ENCODE data around the gene ESRRA. TPM values are rescaled to one million over a fixed set of nuclear protein-coding genes. Genes with fewer than 3 reads are reported as not detected.

The ESRRA gene
- total and polyA plus RNA-seq, 9 of the 15 experiments (the other 6 are each of a cell fraction or from before 2014, with no cell fraction given): 0.27 to 89.7 (median 23.7) TPM

DNA sequence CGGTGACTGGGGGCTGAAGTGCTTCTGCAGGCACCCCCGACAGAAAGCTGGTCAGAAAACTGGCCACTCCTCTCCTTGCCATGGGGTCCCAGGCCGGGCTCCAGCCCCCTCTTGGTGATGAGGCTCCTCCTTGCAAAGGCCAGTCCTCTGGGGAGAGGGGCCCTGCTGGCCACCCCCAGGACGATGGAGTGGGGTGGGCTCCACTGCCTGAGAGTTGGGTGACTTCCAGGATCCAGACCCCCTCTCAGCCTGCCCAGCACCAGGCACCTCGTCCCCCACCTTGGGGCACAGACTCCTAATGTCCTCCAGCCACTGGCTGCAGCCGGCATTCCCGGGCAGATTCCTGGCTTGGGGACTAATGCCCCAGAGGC, 53.2 kb downstream of the ESRRA start:
- H3K4me1 ChIP-seq (replicated peaks in 1 of 2; ENCODE audit: control insufficient read depth in 2 of 2, insufficient read depth in 2 of 2, low read length in 2 of 2): peaks cover 34 to 68% of the 10 kb centered on the region in 2 experiments
- no peak for TF ChIP-seq RAD21 (CRISPR knock-in tag; conservative IDR thresholded peaks at IDR 0.05 in 1 of 2, IDR thresholded peaks at IDR 0.05 in 1 of 2)
- no peak for TF ChIP-seq ZNF785 (CRISPR knock-in tag; IDR thresholded peaks at IDR 0.05)
- TF ChIP-seq, protein P1, sequence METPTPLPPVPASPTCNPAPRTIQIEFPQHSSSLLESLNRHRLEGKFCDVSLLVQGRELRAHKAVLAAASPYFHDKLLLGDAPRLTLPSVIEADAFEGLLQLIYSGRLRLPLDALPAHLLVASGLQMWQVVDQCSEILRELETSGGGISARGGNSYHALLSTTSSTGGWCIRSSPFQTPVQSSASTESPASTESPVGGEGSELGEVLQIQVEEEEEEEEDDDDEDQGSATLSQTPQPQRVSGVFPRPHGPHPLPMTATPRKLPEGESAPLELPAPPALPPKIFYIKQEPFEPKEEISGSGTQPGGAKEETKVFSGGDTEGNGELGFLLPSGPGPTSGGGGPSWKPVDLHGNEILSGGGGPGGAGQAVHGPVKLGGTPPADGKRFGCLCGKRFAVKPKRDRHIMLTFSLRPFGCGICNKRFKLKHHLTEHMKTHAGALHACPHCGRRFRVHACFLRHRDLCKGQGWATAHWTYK (CRISPR knock-in tag; IDR thresholded peaks at IDR 0.05): 0 out of 2 replicates have a peak, but pooled peaks have one; percentile 5
- 0 out of 2 replicates have a peak, but pooled peaks have one; percentile 20 for TF ChIP-seq SMARCE1 (IDR thresholded peaks at IDR 0.05)
- TF ChIP-seq SRSF9 (IDR thresholded peaks at IDR 0.05; ENCODE audit: borderline replicate concordance, low read depth, low read length): no peak
- no peak for TF ChIP-seq FIP1L1 (IDR thresholded peaks at IDR 0.05; ENCODE audit: low read depth, low read length, poor library complexity, severe bottlenecking)
- TF ChIP-seq, protein P2, sequence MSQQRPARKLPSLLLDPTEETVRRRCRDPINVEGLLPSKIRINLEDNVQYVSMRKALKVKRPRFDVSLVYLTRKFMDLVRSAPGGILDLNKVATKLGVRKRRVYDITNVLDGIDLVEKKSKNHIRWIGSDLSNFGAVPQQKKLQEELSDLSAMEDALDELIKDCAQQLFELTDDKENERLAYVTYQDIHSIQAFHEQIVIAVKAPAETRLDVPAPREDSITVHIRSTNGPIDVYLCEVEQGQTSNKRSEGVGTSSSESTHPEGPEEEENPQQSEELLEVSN (IDR thresholded peaks at IDR 0.05; ENCODE audit: borderline replicate concordance in 1 of 2, extremely low read depth in 1 of 2, insufficient read depth in 1 of 2, insufficient read length in 1 of 2, low read depth in 1 of 2, low read length in 1 of 2, poor library complexity in 1 of 2, severe bottlenecking in 1 of 2): peak in 1 of 2 experiments; percentile 1
- TF ChIP-seq, protein P3, sequence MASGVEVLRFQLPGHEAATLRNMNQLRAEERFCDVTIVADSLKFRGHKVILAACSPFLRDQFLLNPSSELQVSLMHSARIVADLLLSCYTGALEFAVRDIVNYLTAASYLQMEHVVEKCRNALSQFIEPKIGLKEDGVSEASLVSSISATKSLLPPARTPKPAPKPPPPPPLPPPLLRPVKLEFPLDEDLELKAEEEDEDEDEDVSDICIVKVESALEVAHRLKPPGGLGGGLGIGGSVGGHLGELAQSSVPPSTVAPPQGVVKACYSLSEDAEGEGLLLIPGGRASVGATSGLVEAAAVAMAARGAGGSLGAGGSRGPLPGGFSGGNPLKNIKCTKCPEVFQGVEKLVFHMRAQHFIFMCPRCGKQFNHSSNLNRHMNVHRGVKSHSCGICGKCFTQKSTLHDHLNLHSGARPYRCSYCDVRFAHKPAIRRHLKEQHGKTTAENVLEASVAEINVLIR (CRISPR knock-in tag; IDR thresholded peaks at IDR 0.05): no peak
- TF ChIP-seq MYC (IDR thresholded peaks at IDR 0.05; ENCODE audit: low read depth, low read length): no peak
- TF ChIP-seq MYC (CRISPR knock-in tag; IDR thresholded peaks at IDR 0.05; ENCODE audit: borderline replicate concordance, low read depth): peak; percentile 61; the same call in 1 of the 2 replicates
- TF ChIP-seq LCOR (CRISPR knock-in tag; IDR thresholded peaks at IDR 0.05): 0 out of 2 replicates have a peak, but pooled peaks have one; percentile 29
- TF ChIP-seq, protein P4, sequence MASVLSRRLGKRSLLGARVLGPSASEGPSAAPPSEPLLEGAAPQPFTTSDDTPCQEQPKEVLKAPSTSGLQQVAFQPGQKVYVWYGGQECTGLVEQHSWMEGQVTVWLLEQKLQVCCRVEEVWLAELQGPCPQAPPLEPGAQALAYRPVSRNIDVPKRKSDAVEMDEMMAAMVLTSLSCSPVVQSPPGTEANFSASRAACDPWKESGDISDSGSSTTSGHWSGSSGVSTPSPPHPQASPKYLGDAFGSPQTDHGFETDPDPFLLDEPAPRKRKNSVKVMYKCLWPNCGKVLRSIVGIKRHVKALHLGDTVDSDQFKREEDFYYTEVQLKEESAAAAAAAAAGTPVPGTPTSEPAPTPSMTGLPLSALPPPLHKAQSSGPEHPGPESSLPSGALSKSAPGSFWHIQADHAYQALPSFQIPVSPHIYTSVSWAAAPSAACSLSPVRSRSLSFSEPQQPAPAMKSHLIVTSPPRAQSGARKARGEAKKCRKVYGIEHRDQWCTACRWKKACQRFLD (CRISPR knock-in tag; IDR thresholded peaks at IDR 0.05): peak; percentile 84; the same call in 1 of the 2 replicates
- TF ChIP-seq NFRKB (IDR thresholded peaks at IDR 0.05; ENCODE audit: low read depth): peak; percentile 45; the same call in 1 of the 2 replicates
- TF ChIP-seq KAT7 (CRISPR knock-in tag; IDR thresholded peaks at IDR 0.05; ENCODE audit: borderline replicate concordance): peak; percentile 51; the same call in 1 of the 2 replicates
- TF ChIP-seq KLF13 (tag; IDR thresholded peaks at IDR 0.05; ENCODE audit: borderline replicate concordance, low read depth): 0 out of 2 replicates have a peak, but pooled peaks have one; percentile 6

More for the DNA sequence above, 53.2 kb downstream of the ESRRA start:
- in situ Hi-C loops (cut with MboI) (loop anchor here (5.0 kb wide), 1 partner anchor 299 kb away; no protein-coding TSS in a partner anchor), intact Hi-C loops (cut with micrococcal nuclease) (loop anchor here (5.0 kb wide), 7 partner anchors 49 to 289 kb away; partner anchors contain the start of genes FERMT3 and STIP1)
- peak overlapping the region; percentile 91 for H3K27ac ChIP-seq (ENCODE audit: extremely low read depth, low read depth, low read length)
- peaks cover 24% of the 10 kb centered on the region for H3K79me2 ChIP-seq (ENCODE audit: control insufficient read depth, insufficient read depth, low read length)
- DNase-seq (ENCODE audit: extremely low read depth in 1 of 4, low spot score in 3 of 4) (no peak), ATAC-seq (peak; percentile 2), FAIRE-seq (no peak)
- H3K9ac ChIP-seq (ENCODE audit: insufficient read depth in 1 of 2, low read depth in 2 of 2, low read length in 2 of 2): peak overlapping the region; percentile 88 to 97
- H3K36me3 ChIP-seq (ENCODE audit: control insufficient read depth, insufficient read depth, low read length): peaks cover 38% of the 10 kb centered on the region; the same call in 2 of the 3 replicates
- ChIA-PET CTCF (ENCODE audit: low intra/inter-chr PET ratio) (no interaction called here), POLR2A (interaction anchor here (0.5 to 1.3 kb wide), 3 partner anchors 9 to 518 kb away, joined by 4 to 5 read pairs (median 4); no protein-coding TSS in a partner anchor)
- peak overlapping the region; percentile 81 for H3K4me3 ChIP-seq
- TSS peak; percentile 89 for BruUV-seq (replicated peaks)
- H4K20me1 ChIP-seq (replicated peaks; ENCODE audit: control insufficient read depth, insufficient read depth, low read length): no peaks in the 10 kb centered on the region
- 7% methylated on average over 7 of the region's 7 CpGs for WGBS (ENCODE audit: insufficient coverage, low coverage, missing lambda C conversion rate)
- peaks cover 3% of the 10 kb centered on the region for H3K9me1 ChIP-seq (ENCODE audit: control insufficient read depth, insufficient read depth, low read length)
- no peaks in the 10 kb centered on the region for H3K9me3 ChIP-seq (replicated peaks; ENCODE audit: control insufficient read depth, insufficient read depth, low read depth, low read length)
- H2AFZ ChIP-seq (ENCODE audit: low read depth, low read length): peak overlapping the region; percentile 89
- no peaks in the 10 kb centered on the region for H3K27me3 ChIP-seq (ENCODE audit: control insufficient read depth in 2 of 2, insufficient read depth in 2 of 2, low read length in 2 of 2)
- H3K4me2 ChIP-seq (ENCODE audit: insufficient read depth, low read length): peak overlapping the region; percentile 94
